Measurements from ENCODE around the gene RNLS.

Gene RNLS

GRCh38 chr10:88270061-88270808 is 312.9 kb downstream of the RNLS start:
- CTCF ChIA-PET, result no interaction called here
- H3K4me3 ChIP-seq (ENCODE audit: low read depth, low read length), result no peak overlapping the region
- H3K9me3 ChIP-seq (ENCODE audit: control insufficient read depth, insufficient read depth, low read depth, low read length), result no peaks in the 10 kb centered on the region
- no peak overlapping the region for H3K27ac ChIP-seq (ENCODE audit: extremely low read depth, low read depth, low read length)
- H3K4me1 ChIP-seq (ENCODE audit: control insufficient read depth, insufficient read depth, low read length), result peaks cover 3% of the 10 kb centered on the region; the same call in 1 of the 2 replicates
- POLR2A ChIA-PET, result no interaction called here
- H3K36me3 ChIP-seq (ENCODE audit: control insufficient read depth in 2 of 2, insufficient read depth in 1 of 2, low read length in 2 of 2), result no peaks in the 10 kb centered on the region
- TF ChIP-seq ZNF513 (tag by site-specific recombination; IDR thresholded peaks at IDR 0.05) (no peak), SCRT2 (tag by site-specific recombination; IDR thresholded peaks at IDR 0.05) (0 out of 2 replicates have a peak, but pooled peaks have one; percentile 18)

- TF ChIP-seq ZNF610 (tag by site-specific recombination; IDR thresholded peaks at IDR 0.05; ENCODE audit: borderline replicate concordance), result no peak
- TF ChIP-seq ZNF416 (tag by site-specific recombination; IDR thresholded peaks at IDR 0.05), result no peak
- TF ChIP-seq ZNF600 (tag by site-specific recombination; IDR thresholded peaks at IDR 0.05), result no peak
- TF ChIP-seq ZNF2 (tag by site-specific recombination; IDR thresholded peaks at IDR 0.05), result no peak
- no peak for TF ChIP-seq ZNF670 (tag by site-specific recombination; IDR thresholded peaks at IDR 0.05; ENCODE audit: low read depth)
- TF ChIP-seq KLF9 (tag by site-specific recombination; IDR thresholded peaks at IDR 0.05; ENCODE audit: low read depth), result no peak
- TF ChIP-seq ZNF223 (tag by site-specific recombination; IDR thresholded peaks at IDR 0.05), result no peak
- TF ChIP-seq PRDM10 (tag by site-specific recombination; IDR thresholded peaks at IDR 0.05), result no peak
- H3K4me3 ChIP-seq (ENCODE audit: low read depth, low read length), result no peak overlapping the region
- no peaks in the 10 kb centered on the region for H3K9me3 ChIP-seq (ENCODE audit: control insufficient read depth, insufficient read depth, low read depth, low read length)
- ChIA-PET POLR2A (no interaction called here), CTCF (interaction anchor here (0.6 kb wide), 1 partner anchor 9 kb away, joined by 3 read pairs; no protein-coding TSS in a partner anchor)
- no peaks in the 10 kb centered on the region for H3K36me3 ChIP-seq (ENCODE audit: control insufficient read depth in 2 of 2, insufficient read depth in 1 of 2, low read length in 2 of 2)
- H3K27ac ChIP-seq (ENCODE audit: extremely low read depth, low read depth, low read length), result no peak overlapping the region
- H3K4me1 ChIP-seq (ENCODE audit: control insufficient read depth, insufficient read depth, low read length), result peaks cover 3% of the 10 kb centered on the region; the same call in 1 of the 2 replicates
Measured at GRCh38 chr10:88262591-88263234, 320.4 kb downstream of the RNLS start.

GRCh38 chr10:88261152-88261551 is 322.0 kb downstream of the RNLS start:
- no peak overlapping the region for H3K27ac ChIP-seq (ENCODE audit: extremely low read depth, low read depth, low read length)
- no peak overlapping the region for H3K4me3 ChIP-seq (ENCODE audit: low read depth, low read length)
- TF ChIP-seq ZNF704 (tag by site-specific recombination; IDR thresholded peaks at IDR 0.05) (no peak), ZNF221 (tag by site-specific recombination; IDR thresholded peaks at IDR 0.05; ENCODE audit: borderline replicate concordance) (no peak), ZNF23 (tag by site-specific recombination; IDR thresholded peaks at IDR 0.05; ENCODE audit: borderline replicate concordance) (no peak), ZBTB6 (tag by site-specific recombination; IDR thresholded peaks at IDR 0.05) (no peak), ZNF302 (tag by site-specific recombination; IDR thresholded peaks at IDR 0.05; ENCODE audit: low read depth) (no peak), PATZ1 (tag by site-specific recombination; IDR thresholded peaks at IDR 0.05) (no peak)
- ChIA-PET POLR2A (interaction anchor here (1.0 kb wide), 1 partner anchor 14 kb away, joined by 3 read pairs; no protein-coding TSS in a partner anchor), CTCF (no interaction called here)
- H3K4me1 ChIP-seq (ENCODE audit: control insufficient read depth, insufficient read depth, low read length), result peaks cover 6% of the 10 kb centered on the region
- H3K9me3 ChIP-seq (ENCODE audit: control insufficient read depth, insufficient read depth, low read depth, low read length), result no peaks in the 10 kb centered on the region
- H3K36me3 ChIP-seq (ENCODE audit: control insufficient read depth in 2 of 2, insufficient read depth in 1 of 2, low read length in 2 of 2), result no peaks in the 10 kb centered on the region
